ENCODE data around the gene LHPP.

Gene LHPP

DNA sequence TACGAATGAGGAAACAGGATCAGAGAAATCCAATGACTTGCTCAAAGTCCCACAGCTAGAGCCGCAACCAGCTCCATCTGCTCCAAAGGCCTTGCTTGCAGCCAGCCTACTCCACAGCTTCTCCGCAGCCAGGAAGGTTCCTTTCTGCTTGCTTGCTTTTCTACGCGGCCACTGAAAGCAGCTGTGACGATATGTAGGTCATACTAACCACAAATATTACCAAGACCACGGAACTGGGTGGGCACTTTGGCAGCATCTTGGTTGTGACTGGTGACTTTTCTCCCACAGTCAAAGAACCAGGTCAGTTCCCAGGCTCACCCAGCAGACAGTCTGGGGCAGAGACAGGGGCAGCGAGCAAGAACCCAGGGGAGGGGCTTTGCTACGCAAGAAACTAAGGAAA lies 196.2 kb downstream of the LHPP start:
- Histone ChIP-seq H3K18ac (ENCODE audit: low read depth in 1 of 2, low read length in 2 of 2) (no peak overlapping the region), H3K4me3 (ENCODE audit: insufficient read depth in 1 of 2, low read depth in 1 of 2, low read length in 2 of 2) (no peak overlapping the region), H3K9me3 (ENCODE audit: control insufficient read depth, low read length) (no peaks in the 10 kb centered on the region), H3K4ac (ENCODE audit: low read depth in 1 of 2, low read length in 2 of 2) (no peak overlapping the region), H2BK5ac (ENCODE audit: low read depth, low read length, poor library complexity, severe bottlenecking) (no peak overlapping the region), H4K8ac (ENCODE audit: low read length) (no peak overlapping the region), H2BK12ac (ENCODE audit: low read length in 2 of 2) (no peak overlapping the region), H4K91ac (ENCODE audit: low read length) (no peak overlapping the region), H2BK120ac (ENCODE audit: low read depth, low read length) (no peak overlapping the region), H3K27ac (ENCODE audit: low read length, poor library complexity, severe bottlenecking) (no peak overlapping the region), H3K79me1 (replicated peaks; ENCODE audit: low read length, poor library complexity, severe bottlenecking) (peaks cover 37% of the 10 kb centered on the region), H3K27me3 (ENCODE audit: control insufficient read depth in 1 of 2, insufficient read depth in 1 of 2, low read length in 2 of 2) (no peaks in the 10 kb centered on the region), H3K23ac (ENCODE audit: low read length in 2 of 2) (no peak overlapping the region), H2BK15ac (ENCODE audit: low read depth, poor library complexity, severe bottlenecking) (no peak overlapping the region), H3K36me3 (ENCODE audit: control insufficient read depth in 1 of 2, insufficient read depth in 2 of 2, low read depth in 1 of 2, low read length in 2 of 2) (peaks cover 6 to 22% of the 10 kb centered on the region in 2 experiments), H3K4me1 (ENCODE audit: control insufficient read depth, insufficient read depth, low read depth, low read length) (no peaks in the 10 kb centered on the region), H2AK5ac (ENCODE audit: low read length, severe bottlenecking) (no peak overlapping the region), H2AFZ (ENCODE audit: low read depth, low read length) (no peak overlapping the region), H3K14ac (ENCODE audit: low read length in 2 of 2) (no peak overlapping the region), H3K9ac (ENCODE audit: low read length) (no peak overlapping the region), H3K4me2 (ENCODE audit: low read length, poor library complexity, severe bottlenecking) (no peak overlapping the region)
- peak; percentile 34 for DNase-seq
- 85% methylated on average over 9 of the region's 9 CpGs for WGBS

- Histone ChIP-seq H2BK12ac (ENCODE audit: low read length in 2 of 2) (no peak overlapping the region), H2BK5ac (ENCODE audit: low read depth, low read length, poor library complexity, severe bottlenecking) (no peak overlapping the region), H2AFZ (ENCODE audit: low read depth, low read length) (no peak overlapping the region), H3K36me3 (ENCODE audit: control insufficient read depth in 1 of 2, insufficient read depth in 2 of 2, low read depth in 1 of 2, low read length in 2 of 2) (peaks cover 10 to 26% of the 10 kb centered on the region in 2 experiments), H3K14ac (ENCODE audit: low read length in 2 of 2) (no peak overlapping the region), H4K91ac (ENCODE audit: low read length) (no peak overlapping the region), H3K18ac (ENCODE audit: low read depth in 1 of 2, low read length in 2 of 2) (no peak overlapping the region), H3K9ac (ENCODE audit: low read length) (no peak overlapping the region), H3K23ac (ENCODE audit: low read length in 2 of 2) (no peak overlapping the region), H3K4me3 (ENCODE audit: insufficient read depth in 1 of 2, low read depth in 1 of 2, low read length in 2 of 2) (no peak overlapping the region), H3K27ac (ENCODE audit: low read length, poor library complexity, severe bottlenecking) (no peak overlapping the region), H3K27me3 (ENCODE audit: control insufficient read depth in 1 of 2, insufficient read depth in 1 of 2, low read length in 2 of 2) (no peaks in the 10 kb centered on the region), H3K79me1 (replicated peaks; ENCODE audit: low read length, poor library complexity, severe bottlenecking) (peaks cover 38% of the 10 kb centered on the region), H2BK120ac (ENCODE audit: low read depth, low read length) (no peak overlapping the region), H2BK15ac (ENCODE audit: low read depth, poor library complexity, severe bottlenecking) (no peak overlapping the region), H3K4me2 (ENCODE audit: low read length, poor library complexity, severe bottlenecking) (no peak overlapping the region), H4K8ac (ENCODE audit: low read length) (no peak overlapping the region), H3K9me3 (ENCODE audit: control insufficient read depth, low read length) (no peaks in the 10 kb centered on the region), H3K4me1 (ENCODE audit: control insufficient read depth, insufficient read depth, low read depth, low read length) (no peaks in the 10 kb centered on the region), H3K4ac (ENCODE audit: low read depth in 1 of 2, low read length in 2 of 2) (no peak overlapping the region), H2AK5ac (ENCODE audit: low read length, severe bottlenecking) (no peak overlapping the region)
- 94% methylated on average over 10 of the region's 12 CpGs for WGBS
- no peak for DNase-seq
Observed at GRCh38 chr10:124658591-124659242, 197.1 kb downstream of the LHPP start.

DNA sequence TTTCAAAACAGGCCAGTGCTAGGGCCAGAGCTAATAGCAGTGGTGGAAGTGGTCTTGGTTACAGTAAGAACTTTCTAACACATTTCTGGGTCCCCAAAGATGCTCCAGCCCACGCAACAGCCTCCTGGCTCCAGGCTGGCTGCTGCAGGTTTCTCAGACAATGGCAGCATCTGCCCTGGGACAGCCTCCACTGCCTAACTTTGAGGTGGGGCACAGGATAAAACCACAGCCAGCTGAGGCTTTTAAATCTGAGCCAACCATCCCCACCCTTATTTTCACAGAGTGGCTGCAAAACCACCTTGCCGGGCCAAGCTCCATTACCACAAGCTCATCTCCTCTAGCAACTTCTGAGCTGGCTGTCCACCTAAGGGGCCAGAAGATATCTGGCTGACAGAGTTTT lies 197.8 kb downstream of the LHPP start:
- no peaks in the 10 kb centered on the region for H3K9me3 ChIP-seq (ENCODE audit: control insufficient read depth, low read length)
- H4K8ac ChIP-seq (ENCODE audit: low read length), result no peak overlapping the region
- DNase-seq, result no peak
- no peak overlapping the region for H3K4me2 ChIP-seq (ENCODE audit: low read length, poor library complexity, severe bottlenecking)
- H3K9ac ChIP-seq (ENCODE audit: low read length), result no peak overlapping the region
- H3K4ac ChIP-seq (ENCODE audit: low read depth in 1 of 2, low read length in 2 of 2), result no peak overlapping the region
- no peak overlapping the region for H4K91ac ChIP-seq (ENCODE audit: low read length)
- no peak overlapping the region for H3K4me3 ChIP-seq (ENCODE audit: insufficient read depth in 1 of 2, low read depth in 1 of 2, low read length in 2 of 2)
- H3K36me3 ChIP-seq (ENCODE audit: control insufficient read depth in 1 of 2, insufficient read depth in 2 of 2, low read depth in 1 of 2, low read length in 2 of 2), result peaks cover 10 to 33% of the 10 kb centered on the region in 2 experiments
- no peak overlapping the region for H3K18ac ChIP-seq (ENCODE audit: low read depth in 1 of 2, low read length in 2 of 2)
- no peak overlapping the region for H2AK5ac ChIP-seq (ENCODE audit: low read length, severe bottlenecking)
- peaks cover 39% of the 10 kb centered on the region for H3K79me1 ChIP-seq (replicated peaks; ENCODE audit: low read length, poor library complexity, severe bottlenecking)
- H2BK120ac ChIP-seq (ENCODE audit: low read depth, low read length), result no peak overlapping the region
- no peak overlapping the region for H3K14ac ChIP-seq (ENCODE audit: low read length in 2 of 2)
- H2BK5ac ChIP-seq (ENCODE audit: low read depth, low read length, poor library complexity, severe bottlenecking), result no peak overlapping the region
- no peaks in the 10 kb centered on the region for H3K27me3 ChIP-seq (ENCODE audit: control insufficient read depth in 1 of 2, insufficient read depth in 1 of 2, low read length in 2 of 2)
- no peak overlapping the region for H3K27ac ChIP-seq (ENCODE audit: low read length, poor library complexity, severe bottlenecking)
- no peaks in the 10 kb centered on the region for H3K4me1 ChIP-seq (ENCODE audit: control insufficient read depth, insufficient read depth, low read depth, low read length)
- no peak overlapping the region for H2AFZ ChIP-seq (ENCODE audit: low read depth, low read length)
- H2BK12ac ChIP-seq (ENCODE audit: low read length in 2 of 2), result no peak overlapping the region
- H3K23ac ChIP-seq (ENCODE audit: low read length in 2 of 2), result no peak overlapping the region
- WGBS, result 75% methylated on average over 2 of the region's 2 CpGs
- H2BK15ac ChIP-seq (ENCODE audit: low read depth, poor library complexity, severe bottlenecking), result no peak overlapping the region

GRCh38 chr10:124660404-124661125 lies 198.9 kb downstream of the LHPP start:
- no peak overlapping the region for H4K8ac ChIP-seq (ENCODE audit: low read length)
- DNase-seq, result peak; percentile 33
- peaks cover 39% of the 10 kb centered on the region for H3K79me1 ChIP-seq (replicated peaks; ENCODE audit: low read length, poor library complexity, severe bottlenecking)
- H3K14ac ChIP-seq (ENCODE audit: low read length in 2 of 2), result no peak overlapping the region
- no peaks in the 10 kb centered on the region for H3K9me3 ChIP-seq (ENCODE audit: control insufficient read depth, low read length)
- no peak overlapping the region for H3K9ac ChIP-seq (ENCODE audit: low read length)
- H3K4ac ChIP-seq (ENCODE audit: low read depth in 1 of 2, low read length in 2 of 2), result no peak overlapping the region
- H3K27ac ChIP-seq (ENCODE audit: low read length, poor library complexity, severe bottlenecking), result no peak overlapping the region
- no peak overlapping the region for H3K23ac ChIP-seq (ENCODE audit: low read length in 2 of 2)
- no peak overlapping the region for H3K18ac ChIP-seq (ENCODE audit: low read depth in 1 of 2, low read length in 2 of 2)
- H3K36me3 ChIP-seq (ENCODE audit: control insufficient read depth in 1 of 2, insufficient read depth in 2 of 2, low read depth in 1 of 2, low read length in 2 of 2), result peaks cover 8 to 33% of the 10 kb centered on the region in 2 experiments
- no peak overlapping the region for H2BK120ac ChIP-seq (ENCODE audit: low read depth, low read length)
- H3K4me2 ChIP-seq (ENCODE audit: low read length, poor library complexity, severe bottlenecking), result no peak overlapping the region
- 94% methylated on average over 12 of the region's 12 CpGs for WGBS
- H2AFZ ChIP-seq (ENCODE audit: low read depth, low read length), result no peak overlapping the region
- no peaks in the 10 kb centered on the region for H3K4me1 ChIP-seq (ENCODE audit: control insufficient read depth, insufficient read depth, low read depth, low read length)
- H2BK15ac ChIP-seq (ENCODE audit: low read depth, poor library complexity, severe bottlenecking), result no peak overlapping the region
- no peak overlapping the region for H4K91ac ChIP-seq (ENCODE audit: low read length)
- H3K4me3 ChIP-seq (ENCODE audit: insufficient read depth in 1 of 2, low read depth in 1 of 2, low read length in 2 of 2), result no peak overlapping the region
- no peak overlapping the region for H2BK12ac ChIP-seq (ENCODE audit: low read length in 2 of 2)
- H2AK5ac ChIP-seq (ENCODE audit: low read length, severe bottlenecking), result no peak overlapping the region
- no peak overlapping the region for H2BK5ac ChIP-seq (ENCODE audit: low read depth, low read length, poor library complexity, severe bottlenecking)
- H3K27me3 ChIP-seq (ENCODE audit: control insufficient read depth in 1 of 2, insufficient read depth in 1 of 2, low read length in 2 of 2), result no peaks in the 10 kb centered on the region
